ENCODE data around the gene MIOX. TPM values are rescaled to one million over a fixed set of nuclear protein-coding genes. Genes with fewer than 3 reads are reported as not detected.
"Not testable (repeated sequence)": the region's sequence is repeated elsewhere in the genome, so short reads cannot be mapped to it uniquely, and the experiment has no call there.

MIOX gene
- total RNA-seq, 4 donors from 2014 or later, result not detected

DNA sequence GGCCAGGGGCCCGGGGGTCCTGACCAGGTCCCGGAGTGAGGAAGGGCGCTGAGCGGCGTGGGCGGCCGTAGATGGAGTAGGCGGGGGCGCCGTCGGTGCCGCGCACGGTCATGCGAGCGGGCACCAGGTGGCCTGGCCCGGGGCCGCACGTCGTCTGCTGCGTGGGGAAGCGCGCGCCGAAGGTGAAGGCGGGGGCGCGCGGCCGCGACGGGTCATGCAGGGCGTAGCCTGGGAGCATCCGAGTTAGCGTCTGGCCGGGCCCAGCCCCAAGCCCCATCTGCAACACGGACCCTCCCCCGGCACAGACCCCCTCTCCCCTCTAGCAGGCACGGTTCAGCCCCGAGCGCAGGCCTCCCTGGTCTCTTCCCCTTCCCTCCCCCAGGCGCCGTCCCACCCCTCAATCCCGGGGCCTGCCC lies 44.9 kb downstream of the MIOX start:
- peak overlapping the region; percentile 54 to 87 (median 64) for H3K4me3 ChIP-seq
- DNase-seq, result no peak
- H3K27ac ChIP-seq, result peak overlapping the region; percentile 96 to 100 (median 98)
- no peaks in the 10 kb centered on the region for H3K36me3 ChIP-seq
- no peaks in the 10 kb centered on the region for H3K9me3 ChIP-seq
- 0% methylated on average over 1 to 10 of the region's 44 CpGs for WGBS, 2 donors
- intact Hi-C loops (cut with DNase I), result no loop called here
- H3K4me1 ChIP-seq, result peaks cover 31 to 92% (median 37%) of the 10 kb centered on the region in 3 donors
- TF ChIP-seq, protein P1, sequence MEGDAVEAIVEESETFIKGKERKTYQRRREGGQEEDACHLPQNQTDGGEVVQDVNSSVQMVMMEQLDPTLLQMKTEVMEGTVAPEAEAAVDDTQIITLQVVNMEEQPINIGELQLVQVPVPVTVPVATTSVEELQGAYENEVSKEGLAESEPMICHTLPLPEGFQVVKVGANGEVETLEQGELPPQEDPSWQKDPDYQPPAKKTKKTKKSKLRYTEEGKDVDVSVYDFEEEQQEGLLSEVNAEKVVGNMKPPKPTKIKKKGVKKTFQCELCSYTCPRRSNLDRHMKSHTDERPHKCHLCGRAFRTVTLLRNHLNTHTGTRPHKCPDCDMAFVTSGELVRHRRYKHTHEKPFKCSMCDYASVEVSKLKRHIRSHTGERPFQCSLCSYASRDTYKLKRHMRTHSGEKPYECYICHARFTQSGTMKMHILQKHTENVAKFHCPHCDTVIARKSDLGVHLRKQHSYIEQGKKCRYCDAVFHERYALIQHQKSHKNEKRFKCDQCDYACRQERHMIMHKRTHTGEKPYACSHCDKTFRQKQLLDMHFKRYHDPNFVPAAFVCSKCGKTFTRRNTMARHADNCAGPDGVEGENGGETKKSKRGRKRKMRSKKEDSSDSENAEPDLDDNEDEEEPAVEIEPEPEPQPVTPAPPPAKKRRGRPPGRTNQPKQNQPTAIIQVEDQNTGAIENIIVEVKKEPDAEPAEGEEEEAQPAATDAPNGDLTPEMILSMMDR (IDR thresholded peaks at IDR 0.05), result no peak
- peak in 2 of 4 donors; percentile 29 to 57 for TF ChIP-seq POLR2A (IDR thresholded peaks at IDR 0.05)
- H3K27me3 ChIP-seq, result peaks cover 0 to 43% (median 0%) of the 10 kb centered on the region in 4 donors

DNA sequence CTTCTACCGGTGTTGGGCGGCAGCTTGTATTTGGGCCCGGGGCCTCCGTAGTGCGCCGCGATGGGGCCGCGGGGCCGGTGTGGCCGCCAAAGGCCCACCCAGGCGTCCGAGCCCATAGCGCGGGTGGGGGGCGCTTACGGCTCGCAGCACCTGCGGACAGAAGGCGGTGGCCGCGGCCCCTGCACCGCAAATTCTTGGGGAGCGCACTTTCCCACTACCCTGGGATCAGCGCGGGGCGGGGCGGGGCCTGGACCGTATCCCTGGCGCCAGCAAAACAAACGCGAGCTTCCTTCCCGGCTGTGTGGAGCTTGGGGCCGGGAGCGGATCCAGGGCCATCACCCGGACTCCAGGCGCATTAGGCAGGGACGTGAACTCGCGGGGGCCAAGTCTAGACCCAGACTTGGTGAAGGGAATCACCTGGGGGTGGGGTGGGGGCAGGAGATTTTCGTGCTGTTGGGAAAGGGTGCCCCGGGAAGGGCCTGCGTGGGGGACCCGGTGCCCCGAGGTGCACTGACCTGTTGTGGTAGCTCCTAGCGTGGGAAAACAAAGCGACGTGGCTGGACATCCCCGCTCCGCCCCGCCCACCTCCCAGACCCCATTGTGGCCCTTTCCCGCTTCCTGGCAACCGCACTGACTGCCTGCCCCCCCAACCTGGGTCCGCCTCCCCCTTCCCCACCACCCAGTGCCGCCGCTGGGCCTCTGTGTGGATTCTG lies 45.5 kb downstream of the MIOX start:
- peaks cover 25 to 88% (median 31%) of the 10 kb centered on the region in 3 donors for H3K4me1 ChIP-seq

DNA sequence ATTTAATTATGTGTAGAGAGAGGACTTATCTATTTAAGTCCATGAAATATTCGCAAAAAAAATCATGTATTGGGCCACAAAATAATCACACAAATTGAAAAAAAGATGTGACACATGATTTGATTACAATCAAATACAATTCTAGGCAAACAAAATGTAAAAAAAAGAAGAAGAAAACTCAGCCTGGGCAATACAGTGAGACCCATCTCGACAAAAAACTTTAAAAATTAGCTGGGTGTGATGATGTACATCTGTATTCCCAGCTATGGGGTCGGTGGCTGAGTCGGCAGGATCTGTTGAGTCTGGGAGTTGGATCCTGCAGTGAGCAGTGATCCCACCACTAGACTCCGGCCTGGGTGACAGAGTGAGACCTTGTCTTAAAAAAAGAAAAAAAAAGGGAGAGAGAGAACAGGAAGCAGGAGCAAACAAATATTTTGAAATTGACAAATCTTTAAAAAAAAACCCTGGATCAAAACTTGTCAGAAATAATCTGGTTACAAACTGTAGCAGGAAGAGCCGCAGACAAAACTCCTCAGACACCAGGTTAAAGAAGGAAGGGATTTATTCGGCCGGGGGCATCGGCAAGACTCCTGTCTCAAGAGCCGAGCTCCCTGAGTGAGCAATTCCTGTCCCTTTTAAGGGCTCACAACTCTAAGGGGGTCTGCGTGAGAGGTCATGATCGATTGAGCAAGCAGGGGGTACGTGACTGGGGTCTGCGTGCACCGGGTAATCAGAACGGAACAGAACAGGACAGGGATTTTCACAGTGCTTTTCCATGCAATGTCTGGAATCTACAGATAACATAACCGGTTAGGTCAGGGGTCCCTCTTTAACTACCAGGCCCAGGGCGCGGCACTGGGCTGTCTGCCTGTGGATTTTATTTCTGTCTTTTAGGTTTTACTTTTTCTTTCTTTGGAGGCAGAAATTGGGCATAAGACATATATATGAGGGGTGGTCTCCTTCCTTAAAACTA lies 46.5 kb downstream of the MIOX start:
- H3K27me3 ChIP-seq, result peaks cover 0 to 49% (median 0%) of the 10 kb centered on the region in 4 donors
- WGBS, 2 donors, result 72 to 82% methylated on average over 19 of the region's 19 CpGs
- peak overlapping the region in 1 of 4 donors; percentile 87 for H3K4me3 ChIP-seq
- DNase-seq, result no peak
- intact Hi-C loops (cut with DNase I), result no loop called here
- H3K4me1 ChIP-seq, result peaks cover 22 to 87% (median 32%) of the 10 kb centered on the region in 3 donors
- no peaks in the 10 kb centered on the region for H3K36me3 ChIP-seq
- TF ChIP-seq, protein P1 (IDR thresholded peaks at IDR 0.05), result no peak
- no peak for TF ChIP-seq POLR2A (IDR thresholded peaks at IDR 0.05)
- no peaks in the 10 kb centered on the region for H3K9me3 ChIP-seq
- peak overlapping the region; percentile 96 to 100 (median 98) for H3K27ac ChIP-seq

More for the DNA sequence above, 45.5 kb downstream of the MIOX start:
- 0 to 6% methylated on average over 6 to 8 of the region's 56 CpGs for WGBS, 2 donors
- peak overlapping the region; percentile 96 to 100 (median 98) for H3K27ac ChIP-seq
- peaks cover 0 to 43% (median 0%) of the 10 kb centered on the region in 4 donors for H3K27me3 ChIP-seq
- no peaks in the 10 kb centered on the region for H3K9me3 ChIP-seq
- no peak for DNase-seq
- no peaks in the 10 kb centered on the region for H3K36me3 ChIP-seq
- intact Hi-C loops (cut with DNase I), result no loop called here
- H3K4me3 ChIP-seq, result peak overlapping the region; percentile 54 to 87 (median 64)
- peak in 2 of 4 donors; percentile 36 to 44 for TF ChIP-seq POLR2A (IDR thresholded peaks at IDR 0.05)
- TF ChIP-seq, protein P1 (IDR thresholded peaks at IDR 0.05), result no peak

DNA sequence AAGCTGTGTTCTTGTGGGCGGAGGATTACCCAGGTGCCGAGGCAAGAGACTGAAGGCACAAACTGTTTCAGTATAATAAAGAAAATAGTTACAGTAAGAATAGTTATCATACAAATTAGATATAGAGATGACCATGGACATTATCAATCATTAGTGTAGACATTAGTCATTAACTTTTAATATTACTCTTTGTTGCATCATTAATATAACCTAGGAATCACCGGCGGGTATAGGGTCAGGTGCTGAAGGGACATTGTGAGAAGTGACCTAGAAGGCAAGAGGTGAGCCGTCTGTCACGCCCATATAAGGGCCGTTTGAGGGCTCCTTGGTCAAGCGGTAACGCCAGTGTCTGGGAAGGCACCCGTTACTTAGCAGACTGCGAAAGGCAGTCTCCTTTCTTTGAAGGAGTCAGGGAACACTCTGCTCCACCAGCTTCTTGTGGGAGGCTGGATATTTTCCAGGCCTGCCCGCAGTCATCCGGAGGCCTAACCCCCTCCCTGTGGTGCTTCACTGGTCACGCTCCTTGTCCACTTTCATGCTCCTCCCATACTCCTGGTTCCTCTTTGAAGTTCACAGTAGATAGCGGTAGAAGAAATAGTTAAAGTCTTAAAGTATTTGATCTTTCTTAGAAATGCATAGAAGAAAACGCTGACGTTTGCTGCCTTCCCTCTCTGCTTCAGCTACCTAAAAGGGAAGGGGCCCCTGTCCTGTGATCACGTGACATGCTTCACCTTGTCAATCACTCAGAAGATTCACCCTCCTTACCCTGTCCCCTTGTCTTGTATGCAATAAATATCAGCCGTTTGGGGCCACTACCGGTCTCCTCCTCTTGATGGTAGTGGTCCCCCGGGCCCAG lies 47.4 kb downstream of the MIOX start:
- H3K9me3 ChIP-seq; intact Hi-C loops (cut with DNase I); DNase-seq; H3K36me3 ChIP-seq; H3K4me3 ChIP-seq: not testable (repeated sequence)
- H3K27me3 ChIP-seq, result peaks cover 0 to 50% (median 0%) of the 10 kb centered on the region in 4 donors
- peak overlapping the region in 3 of 4 donors; percentile 15 to 99 (median 75) for H3K27ac ChIP-seq
- peaks cover 21 to 87% (median 38%) of the 10 kb centered on the region in 3 donors for H3K4me1 ChIP-seq
- peak in 1 of 4 donors; percentile 47 for TF ChIP-seq POLR2A (IDR thresholded peaks at IDR 0.05)
- WGBS, 2 donors, result 60 to 65% methylated on average over 20 to 21 of the region's 21 CpGs

DNA sequence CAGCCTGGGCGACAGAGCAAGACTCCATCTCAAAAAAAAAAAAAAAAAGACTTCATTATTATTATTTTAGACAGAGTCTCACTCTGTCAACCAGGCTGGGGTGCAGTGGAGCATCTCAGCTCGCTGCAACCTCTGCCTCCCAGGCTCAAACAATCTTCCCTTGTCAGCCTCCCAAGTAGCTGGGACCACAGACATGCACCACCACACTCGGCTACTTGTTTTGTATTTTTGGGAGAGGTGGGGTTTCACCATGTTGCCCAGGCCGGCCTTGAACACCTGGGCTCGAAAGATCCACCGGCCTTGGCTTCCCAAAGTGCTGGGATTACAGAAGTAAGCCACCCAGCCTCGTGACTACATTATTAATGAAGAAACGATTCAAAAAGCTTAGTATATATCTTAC lies 48.5 kb downstream of the MIOX start:
- intact Hi-C loops (cut with DNase I), result no loop called here
- WGBS, 2 donors, result 85 to 89% methylated on average over 6 to 8 of the region's 8 CpGs
- Histone ChIP-seq H3K9me3 (no peaks in the 10 kb centered on the region), H3K4me1 (peaks cover 22 to 85% (median 34%) of the 10 kb centered on the region in 3 donors), H3K27ac (no peak overlapping the region), H3K27me3 (peaks cover 0 to 45% (median 0%) of the 10 kb centered on the region in 4 donors), H3K36me3 (no peaks in the 10 kb centered on the region), H3K4me3 (no peak overlapping the region)
- no peak for DNase-seq
- no peak for TF ChIP-seq POLR2A (IDR thresholded peaks at IDR 0.05)
- TF ChIP-seq, protein P1 (IDR thresholded peaks at IDR 0.05), result no peak
